Tibial artery (tissue), 4 donors: ENCODE data around the gene CARF.
A peak's percentile ranks its signal among the peaks of the same experiment; 100 is the strongest.

Experiments used
- DNase-seq, 2 donors: peaks; one replicate each; pipeline ENCODE4 v3.0.0-alpha.2; 2019
- H3K27ac ChIP-seq, 2 donors: fragments of 200-600 bp; sonication (generic) in 1 of 2; 1 replicate in 1 of 2; 2 replicates in 1 of 2; pipeline ENCODE4 v1.5.1; 2018 to 2019; ENCODE audit warnings: mild to moderate bottlenecking in 1 of 2
- H3K27me3 ChIP-seq, 2 donors: fragments of 200-600 bp; sonication (generic) in 1 of 2; one replicate each; pipeline versions ENCODE4 v1.5.1 to v1.6.0; 2016 to 2019
- H3K36me3 ChIP-seq, 3 donors: fragments of 200-600 bp; sonication (generic) in 2 of 3; one replicate each; pipeline ENCODE4 v1.5.1; 2016 to 2019; ENCODE audit warnings: mild to moderate bottlenecking in 2 of 3
- H3K4me1 ChIP-seq, 4 donors: fragments of 200-600 bp; sonication (generic) in 2 of 4; 1 replicate in 3 of 4; 2 replicates in 1 of 4; pipeline ENCODE4 v1.5.1; 2016 to 2019
- H3K4me3 ChIP-seq, 2 donors: fragments of 200-600 bp; sonication (generic) in 1 of 2; 1 replicate in 1 of 2; 2 replicates in 1 of 2; pipeline ENCODE4 v1.5.1; 2018 to 2019; ENCODE audit warnings: mild to moderate bottlenecking in 2 of 2
- H3K9me3 ChIP-seq, 3 donors: fragments of 200-600 bp; sonication (generic) in 1 of 3; one replicate each; pipeline ENCODE4 v1.5.1; 2016 to 2019
- intact Hi-C: fragments of 100-400 bp; cut with DNase I; formaldehyde crosslinking; loops from one replicate; pipeline ENCODE4 v1.15.0; 2023; ENCODE audit warnings: low total_unique reads
- TF ChIP-seq, protein P1 (sequence below), 2 experiments: fragments of 200-600 bp in 1 of 2; fragments of 450-650 bp in 1 of 2; IDR thresholded peaks; one replicate each; pipeline ENCODE4 v1.5.1; 2017 to 2019; ENCODE audit warnings: antibody characterized with exemption in 2 of 2, mild to moderate bottlenecking in 1 of 2, moderate library complexity in 1 of 2

CARF gene

GRCh38 chr2:203035879-203036470, 123.9 kb downstream of the CARF start:
- no peaks in the 10 kb centered on the region for H3K9me3 ChIP-seq
- TF ChIP-seq, protein P1, sequence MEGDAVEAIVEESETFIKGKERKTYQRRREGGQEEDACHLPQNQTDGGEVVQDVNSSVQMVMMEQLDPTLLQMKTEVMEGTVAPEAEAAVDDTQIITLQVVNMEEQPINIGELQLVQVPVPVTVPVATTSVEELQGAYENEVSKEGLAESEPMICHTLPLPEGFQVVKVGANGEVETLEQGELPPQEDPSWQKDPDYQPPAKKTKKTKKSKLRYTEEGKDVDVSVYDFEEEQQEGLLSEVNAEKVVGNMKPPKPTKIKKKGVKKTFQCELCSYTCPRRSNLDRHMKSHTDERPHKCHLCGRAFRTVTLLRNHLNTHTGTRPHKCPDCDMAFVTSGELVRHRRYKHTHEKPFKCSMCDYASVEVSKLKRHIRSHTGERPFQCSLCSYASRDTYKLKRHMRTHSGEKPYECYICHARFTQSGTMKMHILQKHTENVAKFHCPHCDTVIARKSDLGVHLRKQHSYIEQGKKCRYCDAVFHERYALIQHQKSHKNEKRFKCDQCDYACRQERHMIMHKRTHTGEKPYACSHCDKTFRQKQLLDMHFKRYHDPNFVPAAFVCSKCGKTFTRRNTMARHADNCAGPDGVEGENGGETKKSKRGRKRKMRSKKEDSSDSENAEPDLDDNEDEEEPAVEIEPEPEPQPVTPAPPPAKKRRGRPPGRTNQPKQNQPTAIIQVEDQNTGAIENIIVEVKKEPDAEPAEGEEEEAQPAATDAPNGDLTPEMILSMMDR (IDR thresholded peaks at IDR 0.05), result no peak
- intact Hi-C loops, result no loop called here
- no peak for DNase-seq
- H3K4me3 ChIP-seq, result peak overlapping the region in 1 of 2 donors; percentile 21
- peaks cover 0 to 95% (median 28%) of the 10 kb centered on the region in 4 donors for H3K4me1 ChIP-seq
- H3K36me3 ChIP-seq, result no peaks in the 10 kb centered on the region
- no peaks in the 10 kb centered on the region for H3K27me3 ChIP-seq
- peak overlapping the region; percentile 49 to 66 for H3K27ac ChIP-seq
